ENCODE results near the gene PLCB1.

The PLCB1 gene

DNA sequence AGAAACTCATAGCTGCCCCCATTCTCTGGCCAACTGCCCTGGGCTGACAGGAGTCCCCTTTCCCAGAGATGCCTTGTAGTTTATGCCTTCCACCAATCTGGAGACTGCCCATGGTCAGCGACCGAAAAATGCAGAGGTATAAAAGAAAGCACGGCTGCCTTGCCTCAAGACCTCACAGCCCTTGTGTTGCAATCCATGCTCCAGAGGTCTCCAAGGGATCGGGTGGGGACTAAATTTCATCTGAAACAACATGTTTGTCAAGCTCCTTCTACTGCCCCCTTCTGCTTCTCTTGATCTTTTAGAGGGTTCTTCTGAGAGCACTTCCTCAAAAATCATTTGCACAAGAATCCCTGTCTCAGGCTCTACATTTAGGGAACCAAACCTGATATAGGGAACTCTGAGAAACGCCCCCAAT is 128.8 kb downstream of the PLCB1 start:
- H3K27ac ChIP-seq (ENCODE audit: low read length), result no peak overlapping the region
- H3K9ac ChIP-seq (ENCODE audit: low read depth, low read length), result no peak overlapping the region
- H3K9me3 ChIP-seq (ENCODE audit: insufficient read depth, low read depth, low read length), result no peaks in the 10 kb centered on the region
- no peaks in the 10 kb centered on the region for H3K4me1 ChIP-seq (ENCODE audit: insufficient read depth, low read length)
- H3K27me3 ChIP-seq (ENCODE audit: insufficient read depth, low read length), result no peaks in the 10 kb centered on the region
- H3K36me3 ChIP-seq (ENCODE audit: insufficient read depth, low read depth, low read length), result no peaks in the 10 kb centered on the region
- H3K4me3 ChIP-seq (ENCODE audit: low read length), result no peak overlapping the region

DNA sequence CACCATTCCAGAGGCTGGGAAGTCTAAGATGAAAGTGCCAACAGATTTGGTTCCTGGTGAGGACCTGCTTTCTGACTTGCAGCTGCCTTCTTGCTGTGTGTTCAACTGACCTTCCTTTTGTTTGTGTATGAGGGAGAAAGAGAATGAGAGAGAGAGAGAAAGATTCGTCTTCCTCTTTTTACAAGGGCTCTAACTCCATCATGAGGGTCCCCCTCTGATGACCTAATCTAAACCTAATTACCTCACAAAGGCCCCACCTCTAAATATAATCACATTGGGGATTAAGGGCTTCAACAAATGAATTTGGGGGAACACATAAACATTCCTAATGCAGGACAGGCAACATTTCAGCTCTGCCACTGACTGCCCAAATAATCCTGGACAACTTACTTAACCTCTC is 130.7 kb downstream of the PLCB1 start:
- Histone ChIP-seq H3K9me3 (ENCODE audit: insufficient read depth, low read depth, low read length) (no peaks in the 10 kb centered on the region), H3K36me3 (ENCODE audit: insufficient read depth, low read depth, low read length) (no peaks in the 10 kb centered on the region), H3K27ac (ENCODE audit: low read length) (no peak overlapping the region), H3K4me3 (ENCODE audit: low read length) (no peak overlapping the region), H3K9ac (ENCODE audit: low read depth, low read length) (no peak overlapping the region), H3K27me3 (ENCODE audit: insufficient read depth, low read length) (no peaks in the 10 kb centered on the region), H3K4me1 (ENCODE audit: insufficient read depth, low read length) (no peaks in the 10 kb centered on the region)

GRCh38 chr20:8265588-8265987 is 133.5 kb downstream of the PLCB1 start:
- Histone ChIP-seq H3K4me3 (ENCODE audit: low read length) (no peak overlapping the region), H3K4me1 (ENCODE audit: insufficient read depth, low read length) (no peaks in the 10 kb centered on the region), H3K27ac (ENCODE audit: low read length) (no peak overlapping the region), H3K36me3 (ENCODE audit: insufficient read depth, low read depth, low read length) (no peaks in the 10 kb centered on the region), H3K9ac (ENCODE audit: low read depth, low read length) (no peak overlapping the region), H3K9me3 (ENCODE audit: insufficient read depth, low read depth, low read length) (no peaks in the 10 kb centered on the region), H3K27me3 (ENCODE audit: insufficient read depth, low read length) (no peaks in the 10 kb centered on the region)

GRCh38 chr20:8267009-8267408 is 134.9 kb downstream of the PLCB1 start:
- no peaks in the 10 kb centered on the region for H3K36me3 ChIP-seq (ENCODE audit: insufficient read depth, low read depth, low read length)
- no peaks in the 10 kb centered on the region for H3K27me3 ChIP-seq (ENCODE audit: insufficient read depth, low read length)
- H3K9ac ChIP-seq (ENCODE audit: low read depth, low read length), result no peak overlapping the region
- no peak overlapping the region for H3K27ac ChIP-seq (ENCODE audit: low read length)
- H3K9me3 ChIP-seq (ENCODE audit: insufficient read depth, low read depth, low read length), result no peaks in the 10 kb centered on the region
- no peak overlapping the region for H3K4me3 ChIP-seq (ENCODE audit: low read length)
- H3K4me1 ChIP-seq (ENCODE audit: insufficient read depth, low read length), result no peaks in the 10 kb centered on the region

- H3K9me3 ChIP-seq (ENCODE audit: insufficient read depth, low read depth, low read length), result no peaks in the 10 kb centered on the region
- no peak overlapping the region for H3K27ac ChIP-seq (ENCODE audit: low read length)
- H3K4me1 ChIP-seq (ENCODE audit: insufficient read depth, low read length), result no peaks in the 10 kb centered on the region
- H3K9ac ChIP-seq (ENCODE audit: low read depth, low read length), result no peak overlapping the region
- no peaks in the 10 kb centered on the region for H3K27me3 ChIP-seq (ENCODE audit: insufficient read depth, low read length)
- H3K36me3 ChIP-seq (ENCODE audit: insufficient read depth, low read depth, low read length), result no peaks in the 10 kb centered on the region
- no peak overlapping the region for H3K4me3 ChIP-seq (ENCODE audit: low read length)
These were observed 139.7 kb downstream of the PLCB1 start for GRCh38 chr20:8271727-8272126.

DNA sequence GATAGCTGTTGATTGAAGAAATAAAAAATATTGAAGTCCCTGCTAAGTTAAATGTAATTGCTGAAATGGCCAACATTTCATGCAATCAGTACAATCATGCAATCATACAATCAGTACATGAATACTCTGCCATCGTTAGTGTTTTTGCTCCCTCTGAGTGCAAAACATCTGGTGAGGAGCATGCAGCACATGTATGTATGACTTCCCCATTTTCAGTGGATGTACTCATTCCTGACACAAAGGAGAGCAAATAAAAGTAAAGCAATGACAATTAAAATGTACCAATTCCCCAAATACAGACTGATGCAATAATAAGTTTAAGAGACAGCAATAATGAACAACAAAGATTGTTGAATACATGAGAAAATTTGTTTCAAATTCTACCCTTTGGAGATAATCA is 140.7 kb downstream of the PLCB1 start:
- Histone ChIP-seq H3K9ac (ENCODE audit: low read depth, low read length) (no peak overlapping the region), H3K27ac (ENCODE audit: low read length) (no peak overlapping the region), H3K4me1 (ENCODE audit: insufficient read depth, low read length) (no peaks in the 10 kb centered on the region), H3K9me3 (ENCODE audit: insufficient read depth, low read depth, low read length) (no peaks in the 10 kb centered on the region), H3K27me3 (ENCODE audit: insufficient read depth, low read length) (no peaks in the 10 kb centered on the region), H3K4me3 (ENCODE audit: low read length) (no peak overlapping the region), H3K36me3 (ENCODE audit: insufficient read depth, low read depth, low read length) (no peaks in the 10 kb centered on the region)

DNA sequence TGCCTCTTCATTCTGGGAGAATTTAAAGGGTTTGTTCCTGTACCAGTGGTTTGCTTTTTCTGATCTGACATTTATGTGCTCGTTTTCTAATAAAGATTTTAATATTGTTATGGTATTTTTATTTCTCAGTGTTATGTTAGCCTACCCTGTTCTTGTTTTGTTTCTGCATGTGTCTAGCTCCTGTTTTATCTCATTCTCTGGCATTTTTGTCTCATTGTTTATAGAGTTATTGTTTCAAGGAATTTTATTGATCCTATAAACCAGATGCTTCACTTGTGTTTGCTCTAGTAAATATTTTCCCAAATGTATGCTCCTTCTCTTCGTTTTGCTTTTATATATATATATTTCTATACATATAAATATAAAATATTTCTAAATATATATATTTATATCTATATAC is 152.8 kb downstream of the PLCB1 start:
- Histone ChIP-seq H3K4me1 (ENCODE audit: insufficient read depth, low read length) (no peaks in the 10 kb centered on the region), H3K27ac (ENCODE audit: low read length) (no peak overlapping the region), H3K36me3 (ENCODE audit: insufficient read depth, low read depth, low read length) (no peaks in the 10 kb centered on the region), H3K27me3 (ENCODE audit: insufficient read depth, low read length) (no peaks in the 10 kb centered on the region), H3K9me3 (ENCODE audit: insufficient read depth, low read depth, low read length) (no peaks in the 10 kb centered on the region), H3K9ac (ENCODE audit: low read depth, low read length) (no peak overlapping the region), H3K4me3 (ENCODE audit: low read length) (no peak overlapping the region)

GRCh38 chr20:8287340-8287739 is 155.3 kb downstream of the PLCB1 start:
- Histone ChIP-seq H3K36me3 (ENCODE audit: insufficient read depth, low read depth, low read length) (no peaks in the 10 kb centered on the region), H3K27ac (ENCODE audit: low read length) (no peak overlapping the region), H3K9ac (ENCODE audit: low read depth, low read length) (no peak overlapping the region), H3K27me3 (ENCODE audit: insufficient read depth, low read length) (no peaks in the 10 kb centered on the region), H3K4me1 (ENCODE audit: insufficient read depth, low read length) (no peaks in the 10 kb centered on the region), H3K9me3 (ENCODE audit: insufficient read depth, low read depth, low read length) (no peaks in the 10 kb centered on the region), H3K4me3 (ENCODE audit: low read length) (no peak overlapping the region)

DNA sequence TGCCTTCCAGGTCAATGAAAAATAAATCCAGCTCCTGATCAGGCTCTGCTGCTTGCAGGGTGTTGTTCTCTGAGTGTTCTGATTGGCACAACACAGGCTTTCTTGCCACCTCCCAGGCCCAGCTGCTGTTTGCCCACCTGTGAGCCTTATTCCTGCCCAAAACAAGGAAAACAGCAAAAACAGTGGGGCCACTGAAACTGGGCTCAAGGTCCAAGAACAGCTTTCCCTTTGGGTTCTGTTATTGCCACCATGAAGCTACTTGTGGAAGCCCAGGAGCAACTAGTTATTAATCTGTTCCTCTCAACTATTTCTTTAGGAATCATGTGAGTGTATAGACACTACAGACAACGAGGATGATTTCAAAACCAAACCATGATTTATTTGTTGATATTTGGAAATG is 159.1 kb downstream of the PLCB1 start:
- H3K9ac ChIP-seq (ENCODE audit: low read depth, low read length), result no peak overlapping the region
- no peaks in the 10 kb centered on the region for H3K36me3 ChIP-seq (ENCODE audit: insufficient read depth, low read depth, low read length)
- no peaks in the 10 kb centered on the region for H3K27me3 ChIP-seq (ENCODE audit: insufficient read depth, low read length)
- H3K9me3 ChIP-seq (ENCODE audit: insufficient read depth, low read depth, low read length), result no peaks in the 10 kb centered on the region
- no peak overlapping the region for H3K4me3 ChIP-seq (ENCODE audit: low read length)
- H3K4me1 ChIP-seq (ENCODE audit: insufficient read depth, low read length), result no peaks in the 10 kb centered on the region
- no peak overlapping the region for H3K27ac ChIP-seq (ENCODE audit: low read length)

DNA sequence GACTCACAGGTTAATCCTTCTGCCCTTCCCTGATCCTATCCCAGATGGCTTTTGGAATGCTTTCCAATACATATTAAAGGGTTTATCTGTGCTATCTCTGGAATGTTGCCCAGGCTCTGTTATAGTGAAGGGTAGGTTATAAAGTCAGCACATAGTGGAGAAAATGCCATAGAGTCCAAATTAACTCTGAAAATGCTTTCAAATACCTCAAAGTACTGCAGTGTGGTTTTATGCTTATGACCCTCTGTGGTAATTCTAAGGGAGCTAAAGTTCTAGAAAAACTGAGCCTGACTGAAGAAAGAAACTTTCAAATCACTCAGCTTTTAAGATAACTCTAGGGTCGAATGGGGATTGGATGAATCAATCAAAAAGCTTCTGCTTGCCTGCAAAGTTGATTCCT is 159.8 kb downstream of the PLCB1 start:
- no peaks in the 10 kb centered on the region for H3K27me3 ChIP-seq (ENCODE audit: insufficient read depth, low read length)
- H3K27ac ChIP-seq (ENCODE audit: low read length), result no peak overlapping the region
- H3K36me3 ChIP-seq (ENCODE audit: insufficient read depth, low read depth, low read length), result no peaks in the 10 kb centered on the region
- H3K9ac ChIP-seq (ENCODE audit: low read depth, low read length), result no peak overlapping the region
- no peaks in the 10 kb centered on the region for H3K4me1 ChIP-seq (ENCODE audit: insufficient read depth, low read length)
- no peak overlapping the region for H3K4me3 ChIP-seq (ENCODE audit: low read length)
- H3K9me3 ChIP-seq (ENCODE audit: insufficient read depth, low read depth, low read length), result no peaks in the 10 kb centered on the region

DNA sequence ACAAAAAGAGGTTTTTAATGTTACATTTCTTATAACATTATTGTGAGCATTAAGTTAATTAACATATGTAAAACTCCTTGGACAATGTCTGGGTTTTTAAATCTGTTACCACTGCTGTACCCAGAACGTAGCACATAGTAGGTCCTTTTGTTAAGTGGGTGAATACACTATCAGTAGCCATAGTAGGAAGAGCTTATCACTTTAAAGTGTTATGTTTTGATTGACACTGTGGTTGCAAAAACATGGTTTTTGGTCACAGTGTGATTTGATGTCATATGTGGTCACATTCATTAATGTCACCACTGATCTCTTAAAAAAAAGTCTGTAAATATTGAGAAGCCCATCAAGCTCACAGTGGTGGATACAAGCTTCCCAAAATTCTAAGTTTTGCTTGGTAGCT is 160.7 kb downstream of the PLCB1 start:
- H3K9ac ChIP-seq (ENCODE audit: low read depth, low read length), result no peak overlapping the region
- H3K4me1 ChIP-seq (ENCODE audit: insufficient read depth, low read length), result no peaks in the 10 kb centered on the region

DNA sequence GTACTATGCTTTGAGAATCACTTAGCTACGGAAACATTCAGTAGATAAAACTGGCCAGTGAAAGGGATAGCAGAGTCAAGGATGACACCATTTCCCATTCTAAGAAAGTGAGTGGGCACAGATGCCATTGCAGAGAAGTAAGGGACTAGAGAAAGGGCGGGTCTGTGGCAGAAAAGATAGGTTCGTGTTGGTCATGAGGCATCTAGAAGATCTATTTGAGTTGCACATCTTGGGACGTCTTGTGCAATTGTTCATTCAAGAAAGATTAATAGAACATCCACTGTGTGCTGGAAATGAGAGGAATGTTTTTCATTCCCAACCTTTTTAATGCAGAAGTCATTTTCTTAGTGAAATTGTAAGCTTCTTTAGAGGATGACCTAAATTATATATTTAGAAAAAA is 161.7 kb downstream of the PLCB1 start:
- no peaks in the 10 kb centered on the region for H3K9me3 ChIP-seq (ENCODE audit: insufficient read depth, low read depth, low read length)
- H3K27me3 ChIP-seq (ENCODE audit: insufficient read depth, low read length), result no peaks in the 10 kb centered on the region
- no peak overlapping the region for H3K4me3 ChIP-seq (ENCODE audit: low read length)
- no peak overlapping the region for H3K27ac ChIP-seq (ENCODE audit: low read length)
- no peak overlapping the region for H3K9ac ChIP-seq (ENCODE audit: low read depth, low read length)
- H3K4me1 ChIP-seq (ENCODE audit: insufficient read depth, low read length), result no peaks in the 10 kb centered on the region
- H3K36me3 ChIP-seq (ENCODE audit: insufficient read depth, low read depth, low read length), result no peaks in the 10 kb centered on the region

More for the DNA sequence above, 160.7 kb downstream of the PLCB1 start:
- Histone ChIP-seq H3K9me3 (ENCODE audit: insufficient read depth, low read depth, low read length) (no peaks in the 10 kb centered on the region), H3K4me3 (ENCODE audit: low read length) (no peak overlapping the region), H3K36me3 (ENCODE audit: insufficient read depth, low read depth, low read length) (no peaks in the 10 kb centered on the region), H3K27me3 (ENCODE audit: insufficient read depth, low read length) (no peaks in the 10 kb centered on the region), H3K27ac (ENCODE audit: low read length) (no peak overlapping the region)

- Histone ChIP-seq H3K9ac (ENCODE audit: low read depth, low read length) (no peak overlapping the region), H3K4me1 (ENCODE audit: insufficient read depth, low read length) (no peaks in the 10 kb centered on the region), H3K27ac (ENCODE audit: low read length) (no peak overlapping the region), H3K9me3 (ENCODE audit: insufficient read depth, low read depth, low read length) (no peaks in the 10 kb centered on the region), H3K4me3 (ENCODE audit: low read length) (no peak overlapping the region), H3K27me3 (ENCODE audit: insufficient read depth, low read length) (no peaks in the 10 kb centered on the region), H3K36me3 (ENCODE audit: insufficient read depth, low read depth, low read length) (no peaks in the 10 kb centered on the region)
These were observed 164.5 kb downstream of the PLCB1 start for GRCh38 chr20:8296536-8296935.

Data from iPS-20b (cell line).